T-helper 2 cell (primary cell): ENCODE measurements around the gene ZNF319.

ENCODE experiments used
- DNase-seq, 5 experiments: peaks; one replicate each; pipeline versions ENCODE4 v3.0.0 to v3.0.0-alpha.2; 2012 to 2022

Gene ZNF319

DNA sequence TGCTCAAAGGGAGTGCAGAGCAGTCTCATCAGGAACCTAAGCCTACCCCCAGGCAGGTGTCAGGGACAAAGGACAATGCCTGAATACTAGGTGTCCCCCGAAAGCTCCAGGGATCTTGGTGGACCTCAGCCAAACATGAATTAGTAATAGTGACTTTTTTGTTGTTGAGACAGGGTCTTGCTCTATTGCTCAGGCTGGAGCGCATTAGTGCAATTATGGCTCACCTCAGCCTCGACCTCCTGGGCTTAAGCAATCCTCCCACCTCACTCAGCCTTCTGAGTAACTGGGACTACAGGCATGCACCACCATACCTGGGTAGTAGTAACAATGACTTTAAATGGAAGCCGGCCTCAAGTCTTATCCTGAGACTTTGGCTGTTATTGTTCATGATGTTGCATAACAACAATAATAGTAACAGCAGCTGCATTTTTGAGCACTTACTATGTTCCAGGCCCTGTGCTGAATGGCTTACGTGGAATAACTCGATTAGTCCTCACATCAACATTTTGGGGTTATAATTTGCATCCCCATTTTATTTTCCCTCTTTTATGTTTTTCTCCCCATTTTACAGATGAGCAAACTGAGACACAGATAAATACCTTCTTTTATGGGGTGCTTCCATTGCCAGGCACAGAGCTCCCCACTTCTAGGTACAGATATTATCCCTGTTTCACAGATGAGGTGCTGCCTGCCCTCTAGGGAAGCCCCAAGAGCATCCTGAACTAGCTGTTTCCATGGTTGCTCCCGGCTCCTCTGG lies 49.1 kb downstream of the ZNF319 start:
- DNase-seq, result no peak

DNA sequence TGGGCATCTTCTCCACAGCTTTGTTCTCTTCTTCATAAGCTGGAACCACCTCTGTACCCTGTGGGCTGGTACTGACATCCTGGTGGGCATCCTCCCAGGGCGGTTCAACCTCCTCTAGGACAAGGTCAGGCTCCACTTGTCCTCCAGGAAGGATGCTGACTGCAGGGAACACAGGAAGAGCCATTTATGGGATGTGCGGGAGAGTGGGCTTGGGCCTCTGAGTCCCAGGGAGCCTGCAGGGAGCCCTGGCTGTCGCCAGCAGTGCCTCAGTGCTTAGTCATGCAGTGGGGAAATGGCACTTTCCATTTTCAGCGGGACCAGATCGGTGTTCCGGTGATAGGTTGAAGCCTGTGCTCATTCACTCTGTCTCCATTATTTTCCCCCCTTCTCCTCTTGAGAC lies 50.1 kb downstream of the ZNF319 start:
- DNase-seq, result no peak

- no peak for DNase-seq
Observed at GRCh38 chr16:57949595-57950238, 50.8 kb downstream of the ZNF319 start.

DNA sequence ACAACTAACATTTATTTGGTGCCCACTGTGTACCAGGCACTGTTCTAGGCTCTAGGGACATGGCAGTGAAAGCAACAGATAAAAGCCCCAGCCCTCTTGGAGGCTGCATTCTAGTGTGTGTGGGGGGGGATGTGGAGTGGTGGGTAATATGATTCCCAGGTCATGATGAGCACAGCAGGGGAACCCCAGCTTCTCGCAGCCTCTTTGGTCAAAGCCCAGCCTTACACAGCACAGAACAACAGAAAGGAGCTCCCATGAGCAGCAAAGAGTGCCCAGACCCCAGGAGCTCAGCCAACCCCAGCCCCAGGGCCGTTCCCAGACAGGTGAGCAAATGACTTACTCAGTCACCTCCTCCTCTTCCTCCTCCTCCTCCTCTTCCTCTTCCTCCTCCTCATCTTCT lies 51.5 kb downstream of the ZNF319 start:
- no peak for DNase-seq

- no peak for DNase-seq
Observed at GRCh38 chr16:57948027-57948426, 52.4 kb downstream of the ZNF319 start.

GRCh38 chr16:57947261-57947660 lies 53.2 kb downstream of the ZNF319 start:
- no peak for DNase-seq

DNA sequence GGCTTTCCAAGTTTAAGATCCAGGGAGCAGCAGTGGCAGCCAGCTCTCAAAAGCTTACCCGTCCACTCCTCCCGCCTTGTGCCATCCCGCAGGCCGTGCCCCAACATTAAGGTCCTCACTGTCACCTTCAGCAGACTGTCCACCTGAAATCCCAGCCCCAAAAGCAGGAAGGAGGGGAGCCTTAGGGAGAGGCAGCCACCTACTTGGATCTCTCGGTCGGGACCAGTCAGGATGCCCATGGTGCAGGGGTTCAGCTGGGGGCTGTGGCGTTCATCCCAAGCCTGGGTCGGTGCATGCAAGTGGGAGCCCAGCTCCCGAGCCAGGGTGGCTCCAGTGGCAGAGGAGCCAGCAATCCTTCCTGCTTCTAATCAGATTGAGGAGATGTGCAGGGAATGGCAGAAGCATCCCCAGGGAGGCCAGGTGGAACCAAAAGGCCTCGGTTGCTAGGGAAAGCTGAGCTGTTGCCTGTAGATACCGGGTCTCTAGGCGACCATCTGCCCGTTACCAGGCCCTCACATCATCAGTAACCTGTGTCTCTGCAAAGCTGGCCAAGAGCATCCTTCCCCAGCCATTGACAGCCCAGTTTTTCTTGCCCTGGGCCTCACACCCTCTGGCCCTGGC lies 54.2 kb downstream of the ZNF319 start:
- DNase-seq, result no peak

- DNase-seq, result no peak
Observed at GRCh38 chr16:57945740-57946138, 54.7 kb downstream of the ZNF319 start.

DNA sequence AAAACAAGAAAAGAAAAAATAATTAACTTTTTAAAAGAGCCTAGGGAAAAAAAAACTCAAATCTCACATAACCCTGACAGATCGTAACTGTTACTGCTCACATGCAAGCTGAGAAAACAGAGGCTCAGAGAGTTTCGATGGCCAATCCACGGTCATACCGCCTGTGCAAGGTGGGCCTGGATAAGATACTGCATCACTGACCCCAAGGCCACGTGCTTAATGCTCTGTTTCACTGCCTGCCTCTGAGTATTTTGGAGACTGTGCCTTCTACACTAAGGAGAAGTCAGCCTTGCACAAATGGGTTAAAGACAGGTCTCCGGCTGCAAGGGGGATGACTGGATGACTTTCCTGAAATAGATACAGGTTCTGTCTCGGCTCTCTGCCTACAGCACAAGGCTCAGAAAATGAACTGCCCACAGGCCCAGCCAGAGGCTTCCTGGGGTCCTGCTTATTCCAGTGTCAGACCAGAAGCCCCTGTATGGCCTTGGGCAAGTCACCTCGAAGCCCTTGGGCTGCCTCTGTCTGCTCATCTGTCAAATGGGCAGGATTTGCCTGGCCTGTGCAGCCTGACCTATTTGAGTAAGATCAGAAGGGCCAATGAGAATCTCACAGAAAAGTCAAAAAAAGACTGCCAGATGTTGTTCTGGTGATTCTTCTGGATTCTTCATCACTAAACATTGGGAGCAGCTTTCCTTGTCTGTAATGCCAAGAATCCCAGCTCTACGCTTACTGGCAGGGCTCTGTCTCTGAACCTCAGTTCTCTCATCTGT lies 55.3 kb downstream of the ZNF319 start:
- no peak for DNase-seq
